ENCODE results near the gene GRIP2. TPM values are rescaled to one million over a fixed set of nuclear protein-coding genes. Genes with fewer than 3 reads are reported as not detected.

GRIP2 gene
- total RNA-seq, 1 experiment from 2014 or later: 0.43 TPM

GRCh38 chr3:14473411-14473891, 66.7 kb downstream of the GRIP2 start:
- BruUV-seq (replicated peaks): no TSS peak
- DNase-seq (ENCODE audit: low spot score): no peak
- Histone ChIP-seq H3K4me1 (ENCODE audit: insufficient read depth, low read length, poor library complexity, severe bottlenecking) (no peaks in the 10 kb centered on the region), H3K36me3 (ENCODE audit: insufficient read depth, low read length, poor library complexity, severe bottlenecking) (peaks cover 13% of the 10 kb centered on the region), H3K27me3 (replicated peaks; ENCODE audit: insufficient read depth, low read depth, low read length, poor library complexity) (no peaks in the 10 kb centered on the region), H3K27ac (ENCODE audit: low read depth, low read length, poor library complexity, severe bottlenecking) (no peak overlapping the region), H3K4me3 (ENCODE audit: low read depth, low read length, poor library complexity, severe bottlenecking) (no peak overlapping the region), H3K9me3 (ENCODE audit: low read depth, low read length, poor library complexity, severe bottlenecking) (no peaks in the 10 kb centered on the region)
- intact Hi-C loops (cut with micrococcal nuclease; ENCODE audit: unreplicated experiment): no loop called here
- TF ChIP-seq EZH2 (IDR thresholded peaks at IDR 0.05; ENCODE audit: borderline replicate concordance, low read depth, low read length, poor library complexity, severe bottlenecking) (no peak), CTCF (conservative IDR thresholded peaks at IDR 0.05; ENCODE audit: low read depth, low read length) (no peak)
- ChIA-PET POLR2A (ENCODE audit: low non-redundant PET) (no interaction called here), CTCF (no interaction called here)

- TF ChIP-seq EZH2 (IDR thresholded peaks at IDR 0.05; ENCODE audit: borderline replicate concordance, low read depth, low read length, poor library complexity, severe bottlenecking): no peak
- TF ChIP-seq CTCF (conservative IDR thresholded peaks at IDR 0.05; ENCODE audit: low read depth, low read length): no peak
- no TSS peak for BruUV-seq (replicated peaks)
- Histone ChIP-seq H3K36me3 (ENCODE audit: insufficient read depth, low read length, poor library complexity, severe bottlenecking) (peaks cover 17% of the 10 kb centered on the region), H3K4me3 (ENCODE audit: low read depth, low read length, poor library complexity, severe bottlenecking) (no peak overlapping the region), H3K9me3 (ENCODE audit: low read depth, low read length, poor library complexity, severe bottlenecking) (no peaks in the 10 kb centered on the region), H3K27ac (ENCODE audit: low read depth, low read length, poor library complexity, severe bottlenecking) (no peak overlapping the region), H3K27me3 (replicated peaks; ENCODE audit: insufficient read depth, low read depth, low read length, poor library complexity) (no peaks in the 10 kb centered on the region), H3K4me1 (ENCODE audit: insufficient read depth, low read length, poor library complexity, severe bottlenecking) (no peaks in the 10 kb centered on the region)
- ChIA-PET POLR2A (ENCODE audit: low non-redundant PET) (no interaction called here), CTCF (no interaction called here)
- DNase-seq (ENCODE audit: low spot score): no peak
- intact Hi-C loops (cut with micrococcal nuclease; ENCODE audit: unreplicated experiment): no loop called here
Measured at GRCh38 chr3:14472471-14473351, 67.4 kb downstream of the GRIP2 start.

- no peak for DNase-seq (ENCODE audit: low spot score)
- Histone ChIP-seq H3K27me3 (replicated peaks; ENCODE audit: insufficient read depth, low read depth, low read length, poor library complexity) (no peaks in the 10 kb centered on the region), H3K36me3 (ENCODE audit: insufficient read depth, low read length, poor library complexity, severe bottlenecking) (peaks cover 15% of the 10 kb centered on the region), H3K9me3 (ENCODE audit: low read depth, low read length, poor library complexity, severe bottlenecking) (no peaks in the 10 kb centered on the region), H3K4me1 (ENCODE audit: insufficient read depth, low read length, poor library complexity, severe bottlenecking) (no peaks in the 10 kb centered on the region), H3K27ac (ENCODE audit: low read depth, low read length, poor library complexity, severe bottlenecking) (no peak overlapping the region), H3K4me3 (ENCODE audit: low read depth, low read length, poor library complexity, severe bottlenecking) (no peak overlapping the region)
- intact Hi-C loops (cut with micrococcal nuclease; ENCODE audit: unreplicated experiment): no loop called here
- BruUV-seq (replicated peaks): no TSS peak
- POLR2A ChIA-PET (ENCODE audit: low non-redundant PET): no interaction called here
- TF ChIP-seq CTCF (conservative IDR thresholded peaks at IDR 0.05; ENCODE audit: low read depth, low read length) (no peak), EZH2 (IDR thresholded peaks at IDR 0.05; ENCODE audit: borderline replicate concordance, low read depth, low read length, poor library complexity, severe bottlenecking) (no peak)
- CTCF ChIA-PET: interaction anchor here (1.1 kb wide), 1 partner anchor 134 kb away, joined by 3 read pairs; no protein-coding TSS in a partner anchor
Measured at GRCh38 chr3:14471690-14472089, 68.5 kb downstream of the GRIP2 start.
